OCI-LY3 (cell line): ENCODE results near the gene TTLL9.

ENCODE experiments used
- CTCF ChIP-seq: fragments of 200-600, 300-600 bp; sonication (generic); IDR thresholded peaks from 2 replicates; pipeline ENCODE4 v1.5.1; 2014; ENCODE audit warnings: antibody characterized with exemption, low read length, low read depth
- EZH2phosphoT487 ChIP-seq: fragments of 200-600 bp; shearing (Covaris generic); IDR thresholded peaks from 2 replicates; pipeline ENCODE4 v1.6.1; 2018; ENCODE audit warnings: antibody characterized with exemption, mixed run types, low read depth

GRCh38 chr20:31862157-31862470, 8.3 kb upstream of the TTLL9 start:
- TF ChIP-seq CTCF (no peak), EZH2phosphoT487 (no peak)
